H1 (cell line): Measurements from ENCODE around the gene STIMATE.

Experiments used
- GABPA ChIP-seq: IDR thresholded peaks from 2 replicates; pipeline ENCODE4 v1.6.1; 2011; ENCODE audit warnings: mild to moderate bottlenecking, low read length, moderate library complexity, borderline replicate concordance; ENCODE audit not compliant: insufficient read depth
- HDAC6 ChIP-seq: IDR thresholded peaks from one replicate; pipeline ENCODE4 v1.7.1; 2012; ENCODE audit warnings: low read depth, mild to moderate bottlenecking, inconsistent platforms, low read length, moderate library complexity
- MAX ChIP-seq: IDR thresholded peaks from 2 replicates; pipeline ENCODE4 v1.6.1; 2012; ENCODE audit warnings: inconsistent platforms
- NRF1 ChIP-seq: IDR thresholded peaks from 2 replicates; pipeline ENCODE4 v1.6.1; 2011; ENCODE audit warnings: mild to moderate bottlenecking, low read depth, low read length, improper control_type of control experiment
- POLR2A ChIP-seq, 2 experiments: IDR thresholded peaks; 1 replicate in 1 of 2; 2 replicates in 1 of 2; pipeline ENCODE4 v1.6.1; 2011; ENCODE audit warnings: low read depth in 2 of 2, low read length in 2 of 2, mild to moderate bottlenecking in 2 of 2; ENCODE audit errors: control extremely low read depth in 1 of 2
- SP2 ChIP-seq: IDR thresholded peaks from 2 replicates; pipeline ENCODE4 v1.6.1; 2012; ENCODE audit warnings: mild to moderate bottlenecking, low read length, inconsistent platforms
- SRF ChIP-seq: IDR thresholded peaks from 2 replicates; pipeline ENCODE4 v1.6.1; 2011; ENCODE audit warnings: mild to moderate bottlenecking, low read depth, low read length, moderate library complexity
- ZNF274 ChIP-seq: IDR thresholded peaks from 2 replicates; pipeline ENCODE4 v1.7.0; 2012; ENCODE audit warnings: low read length, borderline replicate concordance; ENCODE audit errors: extremely low read depth
- TF ChIP-seq, protein P1 (sequence below), 3 experiments: IDR thresholded peaks; 1 replicate in 2 of 3; 2 replicates in 1 of 3; pipeline versions ENCODE4 v1.5.1 to v1.6.1; 2011; ENCODE audit warnings: low read length in 3 of 3, mild to moderate bottlenecking in 3 of 3, inconsistent platforms in 2 of 3, low read depth in 1 of 3, moderate library complexity in 1 of 3; ENCODE audit not compliant: insufficient read depth in 1 of 3; ENCODE audit errors: control extremely low read depth in 1 of 3

DNA sequence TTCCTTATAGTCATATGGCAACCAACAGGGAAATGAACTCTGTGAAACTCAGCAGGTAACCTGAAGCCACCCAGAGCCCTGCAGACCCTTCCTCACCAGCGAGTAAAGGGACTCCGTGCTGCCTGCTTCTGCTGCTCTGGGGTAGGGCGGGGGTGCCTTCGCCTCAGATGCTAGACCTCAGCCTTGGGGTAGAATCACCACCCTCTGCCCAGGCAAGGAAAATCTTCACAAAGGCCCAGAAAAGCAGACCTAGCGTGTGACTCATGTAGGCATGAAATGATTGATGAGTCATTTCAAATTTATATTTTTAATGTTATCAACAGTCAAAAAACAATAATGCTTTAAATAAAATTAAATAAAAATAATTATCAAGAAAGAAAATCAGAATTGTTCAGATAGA, 6.6 kb downstream of the STIMATE start:
- no peak for TF ChIP-seq POLR2A (IDR thresholded peaks at IDR 0.05; ENCODE audit: control extremely low read depth in 1 of 2, low read depth in 2 of 2, low read length in 2 of 2)
- TF ChIP-seq, protein P1, sequence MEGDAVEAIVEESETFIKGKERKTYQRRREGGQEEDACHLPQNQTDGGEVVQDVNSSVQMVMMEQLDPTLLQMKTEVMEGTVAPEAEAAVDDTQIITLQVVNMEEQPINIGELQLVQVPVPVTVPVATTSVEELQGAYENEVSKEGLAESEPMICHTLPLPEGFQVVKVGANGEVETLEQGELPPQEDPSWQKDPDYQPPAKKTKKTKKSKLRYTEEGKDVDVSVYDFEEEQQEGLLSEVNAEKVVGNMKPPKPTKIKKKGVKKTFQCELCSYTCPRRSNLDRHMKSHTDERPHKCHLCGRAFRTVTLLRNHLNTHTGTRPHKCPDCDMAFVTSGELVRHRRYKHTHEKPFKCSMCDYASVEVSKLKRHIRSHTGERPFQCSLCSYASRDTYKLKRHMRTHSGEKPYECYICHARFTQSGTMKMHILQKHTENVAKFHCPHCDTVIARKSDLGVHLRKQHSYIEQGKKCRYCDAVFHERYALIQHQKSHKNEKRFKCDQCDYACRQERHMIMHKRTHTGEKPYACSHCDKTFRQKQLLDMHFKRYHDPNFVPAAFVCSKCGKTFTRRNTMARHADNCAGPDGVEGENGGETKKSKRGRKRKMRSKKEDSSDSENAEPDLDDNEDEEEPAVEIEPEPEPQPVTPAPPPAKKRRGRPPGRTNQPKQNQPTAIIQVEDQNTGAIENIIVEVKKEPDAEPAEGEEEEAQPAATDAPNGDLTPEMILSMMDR (IDR thresholded peaks at IDR 0.05; ENCODE audit: control extremely low read depth in 1 of 3, insufficient read depth in 1 of 3, low read depth in 1 of 3, low read length in 3 of 3): no peak
- TF ChIP-seq MAX: no peak
- no peak for TF ChIP-seq GABPA
- TF ChIP-seq SRF: no peak
- TF ChIP-seq NRF1: no peak
- no peak for TF ChIP-seq SP2
- no peak for TF ChIP-seq HDAC6
- TF ChIP-seq ZNF274: no peak
